ENCODE results near the gene CCDC28B.

GRCh38 chr1:32249831-32250525, 49.6 kb downstream of the CCDC28B start:
- no peak for TF ChIP-seq EP300 (conservative IDR thresholded peaks at IDR 0.05; ENCODE audit: poor library complexity, severe bottlenecking)
- no peak for TF ChIP-seq EZH2 (IDR thresholded peaks at IDR 0.05; ENCODE audit: borderline replicate concordance, insufficient read depth, low read length, poor library complexity, severe bottlenecking)
- TF ChIP-seq RAD21 (conservative IDR thresholded peaks at IDR 0.05), result no peak
- TF ChIP-seq CTCF (IDR thresholded peaks at IDR 0.05; ENCODE audit: poor library complexity, severe bottlenecking), result no peak
- TF ChIP-seq POLR2AphosphoS5 (IDR thresholded peaks at IDR 0.05), result no peak
- no peak for TF ChIP-seq REST (IDR thresholded peaks at IDR 0.05; ENCODE audit: borderline replicate concordance)
- TF ChIP-seq TAF1 (IDR thresholded peaks at IDR 0.05; ENCODE audit: low read depth), result no peak
- TF ChIP-seq SMC3 (conservative IDR thresholded peaks at IDR 0.05; ENCODE audit: poor library complexity), result no peak
